CD4-positive, alpha-beta T cell (primary cell): ENCODE results near the gene ARFGEF3. TPM values are rescaled to one million over a fixed set of nuclear protein-coding genes. Genes with fewer than 3 reads are reported as not detected.

ENCODE experiments used
- ATAC-seq: fragments of 200-7000 bp; cut with Tn5 transposase; one replicate; pipeline ENCODE4 v1.10.0; 2022; ENCODE audit warnings: mild to moderate bottlenecking; ENCODE audit not compliant: poor library complexity
- CTCF ChIA-PET: fragments of 350-600 bp; sonication (Branson Sonifier 250); formaldehyde crosslinking; loops from one replicate; lab custom pipeline; 2021; ENCODE audit warnings: antibody characterized with exemption, inconsistent platforms; lab: Charles Lee
- POLR2A ChIA-PET: fragments of 350-600 bp; sonication (Branson Sonifier 250); formaldehyde crosslinking; loops from one replicate; lab custom pipeline; 2021; ENCODE audit warnings: antibody characterized with exemption, inconsistent platforms; lab: Charles Lee
- DNase-seq, 14 experiments: peaks; one replicate each; pipeline ENCODE4 v3.0.0-alpha.2; 2013 to 2020; ENCODE audit warnings: mixed read lengths in 2 of 14
- H3K27ac ChIP-seq, 2 donors: one replicate each; pipeline versions ENCODE4 v1.5.1 to v1.7.0; 2013; ENCODE audit warnings: low read length in 2 of 2, low read depth in 1 of 2, mild to moderate bottlenecking in 1 of 2
- H3K27me3 ChIP-seq, 2 experiments: 1 replicate in 1 of 2; 2 replicates in 1 of 2; pipeline versions ENCODE4 v1.6.1 to v1.7.0; 2013; ENCODE audit warnings: low read length in 2 of 2, control low read depth in 1 of 2, mild to moderate bottlenecking in 1 of 2, moderate library complexity in 1 of 2; ENCODE audit not compliant: insufficient read depth in 2 of 2, control insufficient read depth in 1 of 2
- H3K36me3 ChIP-seq: one replicate; pipeline ENCODE4 v1.6.1; 2013; ENCODE audit warnings: low read length, control low read depth; ENCODE audit not compliant: insufficient read depth
- H3K4me1 ChIP-seq: one replicate; pipeline ENCODE4 v1.6.1; 2013; ENCODE audit warnings: low read length, control low read depth; ENCODE audit not compliant: insufficient read depth
- H3K4me3 ChIP-seq: one replicate; pipeline ENCODE4 v1.5.1; 2013; ENCODE audit warnings: mild to moderate bottlenecking, low read length, moderate library complexity
- H3K9me3 ChIP-seq, 2 experiments: 1 replicate in 1 of 2; 2 replicates in 1 of 2; pipeline versions ENCODE4 v1.6.1 to v1.7.0; 2013; ENCODE audit warnings: low read length in 2 of 2, mild to moderate bottlenecking in 2 of 2, control low read depth in 1 of 2, moderate library complexity in 1 of 2; ENCODE audit not compliant: control insufficient read depth in 1 of 2, insufficient read depth in 1 of 2
- H3K27ac Mint-ChIP-seq: one replicate; pipeline ENCODE4 v1.8.0; 2020; ENCODE audit warnings: mixed read lengths
- H3K27me3 Mint-ChIP-seq: one replicate; pipeline ENCODE4 v1.8.0; 2021; ENCODE audit warnings: mixed read lengths
- H3K36me3 Mint-ChIP-seq: one replicate; pipeline ENCODE4 v1.8.0; 2021; ENCODE audit warnings: low read depth, mixed read lengths
- H3K4me1 Mint-ChIP-seq: one replicate; pipeline ENCODE4 v1.8.0; 2021; ENCODE audit warnings: low read depth, mixed read lengths
- H3K4me3 Mint-ChIP-seq: one replicate; pipeline ENCODE4 v1.8.0; 2020; ENCODE audit warnings: mild to moderate bottlenecking, mixed read lengths
- H3K9me3 Mint-ChIP-seq: one replicate; pipeline ENCODE4 v1.8.0; 2020; ENCODE audit warnings: mixed read lengths
- intact Hi-C, 2 experiments: fragments of 100-400 bp; cut with DNase I in 1 of 2; cut with micrococcal nuclease in 1 of 2; formaldehyde crosslinking; loops; one replicate each; pipeline versions ENCODE4 v1.15.1 to v1.9.0; 2023 to 2025; cut with DNase I, micrococcal nuclease
- total RNA-seq, 174 experiments: library from RNA in 2 of 174; stranded (reverse) in 2 of 174; gene quantifications; one replicate each; pipeline ENCODE4 v1.2.3 and lab custom pipeline; 2021 to 2026
- TF ChIP-seq, protein P1 (sequence below): fragments of 200-600 bp; IDR thresholded peaks from one replicate; pipeline ENCODE4 v1.8.0; 2022; ENCODE audit warnings: antibody characterized with exemption, mild to moderate bottlenecking

ARFGEF3 gene
- total RNA-seq, 2 experiments from 2014 or later: not detected

DNA sequence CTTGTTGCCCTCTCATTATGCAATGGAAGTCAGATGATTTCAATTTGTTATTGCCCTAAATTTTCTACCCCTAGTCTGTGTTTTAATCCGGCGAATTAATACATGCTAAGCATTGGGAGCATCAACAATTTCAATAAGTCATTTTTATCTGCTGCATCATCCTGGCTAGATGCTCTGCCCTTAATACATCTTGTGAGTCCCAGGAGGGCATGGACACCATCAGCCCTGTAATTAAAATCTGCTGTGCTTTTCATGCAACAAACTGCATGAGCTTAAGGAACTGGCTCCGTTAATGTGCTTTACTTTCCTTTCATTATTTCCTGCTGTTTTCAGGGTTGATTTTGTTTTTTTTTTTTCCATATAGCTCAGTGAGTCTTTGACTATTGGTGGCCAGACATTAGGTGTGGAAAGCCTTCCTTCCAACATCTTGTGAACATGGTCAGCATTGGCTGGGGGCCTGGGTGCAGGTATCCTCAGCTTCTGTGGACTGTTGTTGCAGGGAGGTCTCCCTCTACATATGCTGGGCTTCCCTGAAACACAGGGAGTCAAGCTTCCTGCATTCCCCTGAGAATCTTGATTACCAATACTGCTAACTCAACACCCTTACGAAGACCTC lies 65.1 kb downstream of the ARFGEF3 start:
- TF ChIP-seq, protein P1, sequence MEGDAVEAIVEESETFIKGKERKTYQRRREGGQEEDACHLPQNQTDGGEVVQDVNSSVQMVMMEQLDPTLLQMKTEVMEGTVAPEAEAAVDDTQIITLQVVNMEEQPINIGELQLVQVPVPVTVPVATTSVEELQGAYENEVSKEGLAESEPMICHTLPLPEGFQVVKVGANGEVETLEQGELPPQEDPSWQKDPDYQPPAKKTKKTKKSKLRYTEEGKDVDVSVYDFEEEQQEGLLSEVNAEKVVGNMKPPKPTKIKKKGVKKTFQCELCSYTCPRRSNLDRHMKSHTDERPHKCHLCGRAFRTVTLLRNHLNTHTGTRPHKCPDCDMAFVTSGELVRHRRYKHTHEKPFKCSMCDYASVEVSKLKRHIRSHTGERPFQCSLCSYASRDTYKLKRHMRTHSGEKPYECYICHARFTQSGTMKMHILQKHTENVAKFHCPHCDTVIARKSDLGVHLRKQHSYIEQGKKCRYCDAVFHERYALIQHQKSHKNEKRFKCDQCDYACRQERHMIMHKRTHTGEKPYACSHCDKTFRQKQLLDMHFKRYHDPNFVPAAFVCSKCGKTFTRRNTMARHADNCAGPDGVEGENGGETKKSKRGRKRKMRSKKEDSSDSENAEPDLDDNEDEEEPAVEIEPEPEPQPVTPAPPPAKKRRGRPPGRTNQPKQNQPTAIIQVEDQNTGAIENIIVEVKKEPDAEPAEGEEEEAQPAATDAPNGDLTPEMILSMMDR: no peak
- no peaks in the 10 kb centered on the region for H3K36me3 Mint-ChIP-seq
- H3K4me1 ChIP-seq: no peaks in the 10 kb centered on the region
- H3K4me1 Mint-ChIP-seq: no peaks in the 10 kb centered on the region
- CTCF ChIA-PET: no interaction called here
- no peaks in the 10 kb centered on the region for H3K9me3 ChIP-seq
- no peaks in the 10 kb centered on the region for H3K36me3 ChIP-seq
- ATAC-seq: no peak
- H3K27ac Mint-ChIP-seq: no peak overlapping the region
- H3K27me3 Mint-ChIP-seq: peaks cover 27% of the 10 kb centered on the region
- no peak overlapping the region for H3K4me3 ChIP-seq
- no peak for DNase-seq
- no peaks in the 10 kb centered on the region for H3K9me3 Mint-ChIP-seq
- POLR2A ChIA-PET: no interaction called here
- H3K27me3 ChIP-seq: peaks cover 0 to 4% of the 10 kb centered on the region in 2 experiments
- H3K27ac ChIP-seq: no peak overlapping the region
- intact Hi-C loops: no loop called here
- no peak overlapping the region for H3K4me3 Mint-ChIP-seq

DNA sequence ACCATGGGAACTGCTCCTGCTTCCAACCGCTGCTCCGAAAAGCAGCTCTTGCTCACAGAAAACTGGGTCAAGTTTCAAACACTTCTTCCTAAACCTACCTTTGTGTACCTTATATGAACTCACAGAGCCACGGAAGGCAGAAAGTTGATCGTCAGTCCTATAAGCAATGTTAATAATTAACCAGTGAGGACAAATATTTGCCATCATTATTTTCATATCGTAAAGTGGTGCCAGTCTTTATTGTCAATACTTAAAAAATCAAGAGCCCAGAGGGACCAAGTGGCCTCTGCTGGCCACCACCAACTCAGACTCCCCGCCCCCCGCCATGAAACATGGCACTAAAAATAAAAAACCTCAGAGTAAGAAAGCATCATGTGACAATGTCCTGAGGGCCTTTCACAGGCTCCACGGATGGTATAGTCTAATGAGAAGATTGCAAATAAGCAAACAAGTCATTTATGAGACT lies 65.6 kb downstream of the ARFGEF3 start:
- no peak overlapping the region for H3K27ac Mint-ChIP-seq
- ChIA-PET POLR2A (no interaction called here), CTCF (interaction anchor here (0.7 kb wide), 1 partner anchor 489 kb away, joined by 3 read pairs; no protein-coding TSS in a partner anchor)
- H3K9me3 ChIP-seq: no peaks in the 10 kb centered on the region
- intact Hi-C loops: no loop called here
- DNase-seq: no peak
- no peaks in the 10 kb centered on the region for H3K4me1 Mint-ChIP-seq
- H3K36me3 Mint-ChIP-seq: no peaks in the 10 kb centered on the region
- H3K36me3 ChIP-seq: no peaks in the 10 kb centered on the region
- no peak overlapping the region for H3K4me3 ChIP-seq
- H3K4me3 Mint-ChIP-seq: no peak overlapping the region
- H3K9me3 Mint-ChIP-seq: no peaks in the 10 kb centered on the region
- peaks cover 27% of the 10 kb centered on the region for H3K27me3 Mint-ChIP-seq
- H3K27ac ChIP-seq: no peak overlapping the region
- TF ChIP-seq, protein P1: no peak
- H3K27me3 ChIP-seq: peaks cover 0 to 4% of the 10 kb centered on the region in 2 experiments
- ATAC-seq: no peak
- H3K4me1 ChIP-seq: no peaks in the 10 kb centered on the region

DNA sequence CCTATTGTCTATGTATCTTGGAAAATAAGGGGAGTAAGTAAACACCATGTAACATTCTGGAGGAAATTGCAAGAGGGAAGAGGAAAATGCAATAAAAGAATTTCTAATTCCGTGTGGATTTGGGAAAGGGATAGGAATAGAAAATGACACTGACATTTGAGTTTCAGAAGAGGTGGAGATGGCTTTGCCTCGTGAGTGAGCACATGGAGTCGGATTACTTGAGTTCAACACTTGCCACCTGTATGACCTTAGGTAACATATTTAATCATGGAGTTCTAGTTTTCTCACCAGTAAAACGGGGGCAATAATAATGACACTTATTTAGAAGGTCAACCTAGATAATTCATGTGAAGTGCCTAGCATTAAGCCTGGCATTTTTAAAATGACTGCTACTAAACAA lies 67.3 kb downstream of the ARFGEF3 start:
- no peaks in the 10 kb centered on the region for H3K9me3 ChIP-seq
- ChIA-PET POLR2A (no interaction called here), CTCF (no interaction called here)
- H3K4me3 ChIP-seq: no peak overlapping the region
- TF ChIP-seq, protein P1: no peak
- H3K27ac Mint-ChIP-seq: no peak overlapping the region
- H3K4me1 Mint-ChIP-seq: no peaks in the 10 kb centered on the region
- H3K36me3 Mint-ChIP-seq: no peaks in the 10 kb centered on the region
- no peaks in the 10 kb centered on the region for H3K9me3 Mint-ChIP-seq
- no peak overlapping the region for H3K27ac ChIP-seq
- ATAC-seq: no peak
- no peak overlapping the region for H3K4me3 Mint-ChIP-seq
- H3K4me1 ChIP-seq: no peaks in the 10 kb centered on the region
- peaks cover 0 to 4% of the 10 kb centered on the region in 2 experiments for H3K27me3 ChIP-seq
- no peaks in the 10 kb centered on the region for H3K36me3 ChIP-seq
- peaks cover 30% of the 10 kb centered on the region for H3K27me3 Mint-ChIP-seq
- no peak for DNase-seq
- intact Hi-C loops: no loop called here
